ENCODE data around the gene SPNS1. TPM values are rescaled to one million over a fixed set of nuclear protein-coding genes. Genes with fewer than 3 reads are reported as not detected.

The SPNS1 gene
- total RNA-seq, 4 donors from 2014 or later: 12.7 to 26.0 (median 23.4) TPM

DNA sequence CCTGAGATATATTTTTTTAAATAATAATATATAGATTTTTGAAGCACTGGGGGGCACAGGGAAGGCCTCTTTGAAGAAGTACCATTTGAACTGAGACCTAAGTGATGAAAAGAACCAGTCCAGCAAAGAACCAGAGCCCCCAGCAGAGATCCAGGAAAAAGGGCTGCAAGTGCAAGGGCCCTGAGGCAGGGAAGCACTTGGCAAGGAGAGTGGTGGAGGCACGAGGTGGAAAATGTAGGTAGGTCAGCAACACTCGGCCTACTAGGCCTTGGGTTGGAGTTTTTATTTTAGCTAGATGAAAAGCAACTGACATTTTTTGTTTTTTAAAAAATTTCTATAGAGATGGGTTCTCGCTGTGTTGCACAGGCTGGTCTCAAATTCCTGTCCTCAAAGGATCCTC, 44.4 kb upstream of the SPNS1 start:
- Histone ChIP-seq H3K36me3 (no peaks in the 10 kb centered on the region), H3K27me3 (no peaks in the 10 kb centered on the region), H3K4me1 (peaks cover 4 to 5% of the 10 kb centered on the region in 2 donors), H3K9me3 (no peaks in the 10 kb centered on the region), H3K4me3 (no peak overlapping the region), H3K27ac (no peak overlapping the region)
- no peak for DNase-seq
- intact Hi-C loops (cut with DNase I; ENCODE audit: low total_unique reads): no loop called here
- ATAC-seq: no peak
- in situ Hi-C loops (cut with MboI; ENCODE audit: low sequenced_read_pairs in 4 of 4): no loop called here
- TF ChIP-seq, protein P1, sequence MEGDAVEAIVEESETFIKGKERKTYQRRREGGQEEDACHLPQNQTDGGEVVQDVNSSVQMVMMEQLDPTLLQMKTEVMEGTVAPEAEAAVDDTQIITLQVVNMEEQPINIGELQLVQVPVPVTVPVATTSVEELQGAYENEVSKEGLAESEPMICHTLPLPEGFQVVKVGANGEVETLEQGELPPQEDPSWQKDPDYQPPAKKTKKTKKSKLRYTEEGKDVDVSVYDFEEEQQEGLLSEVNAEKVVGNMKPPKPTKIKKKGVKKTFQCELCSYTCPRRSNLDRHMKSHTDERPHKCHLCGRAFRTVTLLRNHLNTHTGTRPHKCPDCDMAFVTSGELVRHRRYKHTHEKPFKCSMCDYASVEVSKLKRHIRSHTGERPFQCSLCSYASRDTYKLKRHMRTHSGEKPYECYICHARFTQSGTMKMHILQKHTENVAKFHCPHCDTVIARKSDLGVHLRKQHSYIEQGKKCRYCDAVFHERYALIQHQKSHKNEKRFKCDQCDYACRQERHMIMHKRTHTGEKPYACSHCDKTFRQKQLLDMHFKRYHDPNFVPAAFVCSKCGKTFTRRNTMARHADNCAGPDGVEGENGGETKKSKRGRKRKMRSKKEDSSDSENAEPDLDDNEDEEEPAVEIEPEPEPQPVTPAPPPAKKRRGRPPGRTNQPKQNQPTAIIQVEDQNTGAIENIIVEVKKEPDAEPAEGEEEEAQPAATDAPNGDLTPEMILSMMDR (IDR thresholded peaks at IDR 0.05 in 4 of 5, conservative IDR thresholded peaks at IDR 0.05 in 1 of 5): no peak
- no peak for TF ChIP-seq POLR2A (IDR thresholded peaks at IDR 0.05)

DNA sequence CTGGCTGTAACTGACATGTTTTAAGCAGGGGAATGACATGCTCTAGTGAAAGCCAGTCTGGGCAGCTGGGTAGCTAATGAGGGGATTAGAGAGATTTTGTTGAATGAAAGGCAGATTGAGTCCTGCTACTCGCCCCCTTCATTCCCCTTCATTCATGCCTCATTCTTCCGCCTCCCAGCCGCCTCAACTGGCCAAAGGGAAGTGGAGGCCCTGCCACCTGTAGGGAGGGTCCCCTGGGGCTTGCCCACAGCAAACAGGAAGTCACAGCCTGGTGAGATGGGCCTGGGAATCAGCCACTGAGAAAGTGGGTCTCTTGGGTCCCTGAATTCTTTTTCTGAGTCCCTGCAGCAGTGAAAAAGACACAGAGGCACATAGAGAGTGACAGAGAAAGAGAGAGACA, 43.9 kb upstream of the SPNS1 start:
- in situ Hi-C loops (cut with MboI; ENCODE audit: low sequenced_read_pairs in 4 of 4): no loop called here
- Histone ChIP-seq H3K27me3 (no peaks in the 10 kb centered on the region), H3K9me3 (no peaks in the 10 kb centered on the region), H3K27ac (no peak overlapping the region), H3K4me1 (peaks cover 4 to 5% of the 10 kb centered on the region in 2 donors), H3K4me3 (no peak overlapping the region), H3K36me3 (no peaks in the 10 kb centered on the region)
- DNase-seq: no peak
- no peak for ATAC-seq
- intact Hi-C loops (cut with DNase I; ENCODE audit: low total_unique reads): no loop called here
- TF ChIP-seq POLR2A (IDR thresholded peaks at IDR 0.05): no peak
- TF ChIP-seq, protein P1 (IDR thresholded peaks at IDR 0.05 in 4 of 5, conservative IDR thresholded peaks at IDR 0.05 in 1 of 5): no peak

DNA sequence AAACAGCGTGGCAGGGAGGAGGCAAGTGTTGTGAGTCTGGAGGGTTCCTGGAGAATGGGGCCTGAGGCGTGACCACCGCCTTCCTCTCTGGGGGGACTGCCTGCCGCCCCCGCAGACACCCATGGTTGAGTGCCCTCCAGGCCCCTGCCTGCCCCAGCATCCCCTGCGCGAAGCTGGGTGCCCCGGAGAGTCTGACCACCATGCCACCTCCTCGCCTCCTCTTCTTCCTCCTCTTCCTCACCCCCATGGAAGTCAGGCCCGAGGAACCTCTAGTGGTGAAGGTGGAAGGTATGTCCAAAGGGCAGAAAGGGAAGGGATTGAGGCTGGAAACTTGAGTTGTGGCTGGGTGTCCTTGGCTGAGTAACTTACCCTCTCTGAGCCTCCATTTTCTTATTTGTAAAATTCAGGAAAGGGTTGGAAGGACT, 42.8 kb upstream of the SPNS1 start, which contains the start of gene CD19:
Gene CD19 (plus strand): TSS at position 171 of the 425 bp plus-strand sequence. CDS start 30 bp downstream, at position 201.
- no peak within 1 kb of the TSS for H3K4me3 ChIP-seq
- no peak within 1 kb of the TSS for H3K27ac ChIP-seq
- H3K36me3 ChIP-seq: no peaks in the 10 kb centered on the region
- H3K4me1 ChIP-seq: no peaks in the 10 kb centered on the region
- no peaks in the 10 kb centered on the region for H3K27me3 ChIP-seq
- in situ Hi-C loops (cut with MboI; ENCODE audit: low sequenced_read_pairs in 4 of 4): no loop called here
- intact Hi-C loops (cut with DNase I; ENCODE audit: low total_unique reads): no loop called here
- ATAC-seq (no peak), DNase-seq (no peak)
- TF ChIP-seq, protein P1 (IDR thresholded peaks at IDR 0.05 in 4 of 5, conservative IDR thresholded peaks at IDR 0.05 in 1 of 5): no peak
- TF ChIP-seq POLR2A (IDR thresholded peaks at IDR 0.05): no peak
- no peaks in the 10 kb centered on the region for H3K9me3 ChIP-seq

DNA sequence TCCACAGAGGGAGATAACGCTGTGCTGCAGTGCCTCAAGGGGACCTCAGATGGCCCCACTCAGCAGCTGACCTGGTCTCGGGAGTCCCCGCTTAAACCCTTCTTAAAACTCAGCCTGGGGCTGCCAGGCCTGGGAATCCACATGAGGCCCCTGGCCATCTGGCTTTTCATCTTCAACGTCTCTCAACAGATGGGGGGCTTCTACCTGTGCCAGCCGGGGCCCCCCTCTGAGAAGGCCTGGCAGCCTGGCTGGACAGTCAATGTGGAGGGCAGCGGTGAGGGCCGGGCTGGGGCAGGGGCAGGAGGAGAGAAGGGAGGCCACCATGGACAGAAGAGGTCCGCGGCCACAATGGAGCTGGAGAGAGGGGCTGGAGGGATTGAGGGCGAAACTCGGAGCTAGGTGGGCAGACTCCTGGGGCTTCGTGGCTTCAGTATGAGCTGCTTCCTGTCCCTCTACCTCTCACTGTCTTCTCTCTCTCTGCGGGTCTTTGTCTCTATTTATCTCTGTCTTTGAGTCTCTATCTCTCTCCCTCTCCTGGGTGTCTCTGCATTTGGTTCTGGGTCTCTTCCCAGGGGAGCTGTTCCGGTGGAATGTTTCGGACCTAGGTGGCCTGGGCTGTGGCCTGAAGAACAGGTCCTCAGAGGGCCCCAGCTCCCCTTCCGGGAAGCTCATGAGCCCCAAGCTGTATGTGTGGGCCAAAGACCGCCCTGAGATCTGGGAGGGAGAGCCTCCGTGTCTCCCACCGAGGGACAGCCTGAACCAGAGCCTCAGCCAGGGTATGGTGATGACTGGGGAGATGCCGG, 42.0 kb upstream of the SPNS1 start:
- H3K4me1 ChIP-seq: no peaks in the 10 kb centered on the region
- intact Hi-C loops (cut with DNase I; ENCODE audit: low total_unique reads): no loop called here
- no peak overlapping the region for H3K4me3 ChIP-seq
- in situ Hi-C loops (cut with MboI; ENCODE audit: low sequenced_read_pairs in 4 of 4): no loop called here
- DNase-seq: no peak
- no peaks in the 10 kb centered on the region for H3K27me3 ChIP-seq
- TF ChIP-seq, protein P1 (IDR thresholded peaks at IDR 0.05 in 4 of 5, conservative IDR thresholded peaks at IDR 0.05 in 1 of 5): no peak
- no peak for TF ChIP-seq POLR2A (IDR thresholded peaks at IDR 0.05)
- no peaks in the 10 kb centered on the region for H3K9me3 ChIP-seq
- no peaks in the 10 kb centered on the region for H3K36me3 ChIP-seq
- ATAC-seq: no peak
- H3K27ac ChIP-seq: no peak overlapping the region
